IMR-90 (cell line): Measurements from ENCODE around the gene CRBN. TPM values are rescaled to one million over a fixed set of nuclear protein-coding genes. Genes with fewer than 3 reads are reported as not detected.

ENCODE experiments used
- ATAC-seq: fragments of 200-7000 bp; cut with Tn5 transposase; 2 replicates; pipeline ENCODE4 v1.9.1; 2020; ENCODE audit warnings: low read depth, mild to moderate bottlenecking, moderate library complexity
- BruUV-seq: library from RNA; stranded (reverse); fragments of 400-500 nt; replicated peaks from 2 replicates; lab custom pipeline; 2021; lab: Mats Ljungman, UMichigan
- CTCF ChIA-PET: fragments of 300-600 bp; formaldehyde crosslinking; extraction: SDS; loops from one replicate; lab custom pipeline; 2021; ENCODE audit warnings: antibody characterized with exemption; lab: Yijun Ruan, JAX
- POLR2A ChIA-PET: fragments of 300-600 bp; sonication (Branson Sonifier 250); formaldehyde crosslinking; loops from one replicate; lab custom pipeline; 2022; ENCODE audit warnings: antibody characterized with exemption; ENCODE audit not compliant: unreplicated experiment; lab: Charles Lee
- DNase-seq: peaks from one replicate; pipeline ENCODE4 v3.0.0; 2013
- H2AFZ ChIP-seq: replicated peaks from 2 replicates; pipeline ENCODE3; 2013; ENCODE audit warnings: low read length, mild to moderate bottlenecking; ENCODE audit not compliant: poor library complexity
- H2AK5ac ChIP-seq: 2 replicates; pipeline ENCODE4 v1.6.1; 2013; ENCODE audit warnings: low read depth, low read length, inconsistent platforms
- H2AK9ac ChIP-seq: replicated peaks from 2 replicates; pipeline ENCODE3; 2013; ENCODE audit warnings: mild to moderate bottlenecking, low read depth, low read length, moderate library complexity; ENCODE audit not compliant: poor library complexity
- H2BK120ac ChIP-seq: 2 replicates; pipeline ENCODE4 v1.6.1; 2013; ENCODE audit warnings: low read depth, low read length, inconsistent platforms
- H2BK15ac ChIP-seq: 3 replicates; pipeline ENCODE4 v1.6.1; 2013; ENCODE audit warnings: low read depth, low read length, inconsistent platforms
- H2BK20ac ChIP-seq: 2 replicates; pipeline ENCODE4 v1.6.1; 2013; ENCODE audit warnings: low read depth, mild to moderate bottlenecking, inconsistent platforms, low read length, moderate library complexity
- H2BK5ac ChIP-seq: 2 replicates; pipeline ENCODE4 v1.6.1; 2013; ENCODE audit warnings: mild to moderate bottlenecking, low read depth, low read length, inconsistent platforms; ENCODE audit not compliant: poor library complexity, severe bottlenecking
- H3K14ac ChIP-seq: replicated peaks from 2 replicates; pipeline ENCODE4 v1.6.1; 2013; ENCODE audit warnings: low read depth, low read length, inconsistent platforms
- H3K18ac ChIP-seq: 2 replicates; pipeline ENCODE4 v1.6.1; 2013; ENCODE audit warnings: low read depth, low read length, control low read depth
- H3K23ac ChIP-seq: 2 replicates; pipeline ENCODE4 v1.6.1; 2013; ENCODE audit warnings: low read depth, low read length, inconsistent platforms
- H3K27ac ChIP-seq: 2 replicates; pipeline ENCODE4 v1.5.1; 2013; ENCODE audit warnings: mild to moderate bottlenecking, control low read depth, low read length; ENCODE audit not compliant: insufficient read depth
- H3K27me3 ChIP-seq: 2 replicates; pipeline ENCODE4 v1.6.1; 2013; ENCODE audit warnings: low read length; ENCODE audit not compliant: control insufficient read depth, insufficient read depth
- H3K36me3 ChIP-seq: 2 replicates; pipeline ENCODE4 v1.6.1; 2013; ENCODE audit warnings: low read length, mixed read lengths; ENCODE audit not compliant: control insufficient read depth, insufficient read depth
- H3K4ac ChIP-seq: 2 replicates; pipeline ENCODE4 v1.6.1; 2013; ENCODE audit warnings: low read depth, low read length, inconsistent platforms
- H3K4me1 ChIP-seq: 2 replicates; pipeline ENCODE4 v1.6.1; 2013; ENCODE audit warnings: low read length, mixed read lengths; ENCODE audit not compliant: control insufficient read depth, insufficient read depth
- H3K4me2 ChIP-seq: 2 replicates; pipeline ENCODE4 v1.6.1; 2013; ENCODE audit warnings: low read depth, mild to moderate bottlenecking, control low read depth, low read length, moderate library complexity
- H3K4me3 ChIP-seq: 2 replicates; pipeline ENCODE4 v1.5.1; 2013; ENCODE audit warnings: low read depth, mild to moderate bottlenecking, control low read depth, low read length, moderate library complexity; ENCODE audit not compliant: insufficient read depth
- H3K56ac ChIP-seq: 2 replicates; pipeline ENCODE4 v1.6.1; 2013; ENCODE audit warnings: low read length, inconsistent platforms; ENCODE audit not compliant: insufficient read depth; ENCODE audit errors: extremely low read depth
- H3K79me1 ChIP-seq, 2 experiments: 2 replicates each; pipeline ENCODE4 v1.6.1; 2013; ENCODE audit warnings: low read length in 2 of 2, inconsistent platforms in 1 of 2, low read depth in 1 of 2
- H3K9ac ChIP-seq: 2 replicates; pipeline ENCODE4 v1.6.1; 2013; ENCODE audit warnings: low read depth, low read length, control low read depth
- H3K9me1 ChIP-seq: 2 replicates; pipeline ENCODE4 v1.6.1; 2013; ENCODE audit warnings: low read length, inconsistent platforms; ENCODE audit not compliant: insufficient read depth
- H3K9me3 ChIP-seq: 2 replicates; pipeline ENCODE4 v1.6.1; 2013; ENCODE audit warnings: low read length; ENCODE audit not compliant: control insufficient read depth, insufficient read depth
- H4K20me1 ChIP-seq: 2 replicates; pipeline ENCODE4 v1.6.1; 2013; ENCODE audit warnings: low read length, inconsistent platforms; ENCODE audit not compliant: insufficient read depth
- H4K5ac ChIP-seq: 2 replicates; pipeline ENCODE4 v1.6.1; 2013; ENCODE audit warnings: mild to moderate bottlenecking, low read depth, low read length, control low read depth
- H4K8ac ChIP-seq, 2 experiments: 2 replicates each; pipeline ENCODE4 v1.6.1; 2013; ENCODE audit warnings: low read depth in 2 of 2, low read length in 2 of 2, control low read depth in 1 of 2, inconsistent platforms in 1 of 2
- H4K91ac ChIP-seq: 2 replicates; pipeline ENCODE4 v1.6.1; 2013; ENCODE audit warnings: low read depth, low read length, inconsistent platforms; ENCODE audit not compliant: insufficient read depth
- CEBPB ChIP-seq: IDR thresholded peaks from 2 replicates; pipeline ENCODE4 v1.6.1; 2012; ENCODE audit warnings: low read depth, low read length, improper control_type of control experiment
- CHD1 ChIP-seq: IDR thresholded peaks from 2 replicates; pipeline ENCODE4 v1.6.1; 2012; ENCODE audit warnings: low read depth, low read length, improper control_type of control experiment
- MAZ ChIP-seq: IDR thresholded peaks from 2 replicates; pipeline ENCODE4 v1.6.1; 2012; ENCODE audit warnings: low read depth, mild to moderate bottlenecking, low read length, improper control_type of control experiment, moderate library complexity, borderline replicate concordance
- MXI1 ChIP-seq: IDR thresholded peaks from 2 replicates; pipeline ENCODE4 v1.6.1; 2012; ENCODE audit warnings: low read depth, mild to moderate bottlenecking, low read length, moderate library complexity, borderline replicate concordance
- POLR2A ChIP-seq: IDR thresholded peaks from 2 replicates; pipeline ENCODE4 v1.6.1; 2012; ENCODE audit warnings: mild to moderate bottlenecking, low read depth, low read length
- RAD21 ChIP-seq: IDR thresholded peaks from 2 replicates; pipeline ENCODE4 v1.6.1; 2012; ENCODE audit warnings: low read length, improper control_type of control experiment
- RCOR1 ChIP-seq: IDR thresholded peaks from 2 replicates; pipeline ENCODE4 v1.6.1; 2012; ENCODE audit warnings: mild to moderate bottlenecking, low read length, improper control_type of control experiment; ENCODE audit not compliant: insufficient replicate concordance
- RFX5 ChIP-seq: IDR thresholded peaks from 2 replicates; pipeline ENCODE4 v1.8.0; 2012; ENCODE audit warnings: low read depth, mild to moderate bottlenecking, low read length, moderate library complexity
- SMC3 ChIP-seq: fragments of 150-350 bp; IDR thresholded peaks from 2 replicates; pipeline ENCODE4 v1.6.1; 2016; ENCODE audit warnings: low read depth, mild to moderate bottlenecking, antibody characterized with exemption, low read length, moderate library complexity
- WGBS, 2 experiments: methylation state at CpG; one replicate each; pipeline versions ENCODE4 v1.1.5 to v1.1.7; 2013; ENCODE audit warnings: missing lambda C conversion rate in 2 of 2; ENCODE audit not compliant: insufficient read length in 1 of 2; ENCODE audit errors: extremely low coverage in 2 of 2; 5-methylcytosine and 5-hydroxymethylcytosine counted together
- dilution Hi-C: fragments of 300-500 bp; cut with HindIII; formaldehyde crosslinking; loops from one replicate; pipeline ENCODE4 v1.14.3; 2018; ENCODE audit warnings: low sequenced_read_pairs; ENCODE audit not compliant: unreplicated experiment
- in situ Hi-C: fragments of 300-500 bp; cut with MboI; formaldehyde crosslinking; loops from 3 replicates; pipeline ENCODE4 v1.14.3; 2019; ENCODE audit warnings: low sequenced_read_pairs, inconsistent platforms, mixed read lengths
- intact Hi-C: fragments of 100-400 bp; cut with micrococcal nuclease; formaldehyde crosslinking; loops from 2 replicates; pipeline ENCODE4 v1.10.0; 2022
- polyA plus RNA-seq, 3 experiments: library from polyadenylated mRNA; depleted of rRNA; stranded (reverse); fragments of >200 nt; gene quantifications; 2 replicates each; pipeline ENCODE4 v1.2.3, GENCODE V29; 2012; ENCODE audit warnings: low replicate concordance in 1 of 3
- total RNA-seq: library from RNA; depleted of rRNA; stranded (reverse); fragments of >200 nt; gene quantifications from 2 replicates; pipeline ENCODE4 v1.2.3, GENCODE V29; 2012
- TF ChIP-seq, protein P1 (sequence below): fragments of 150-350 bp; IDR thresholded peaks from 2 replicates; pipeline ENCODE4 v1.6.1; 2016; ENCODE audit warnings: low read depth, mild to moderate bottlenecking, low read length, moderate library complexity, borderline replicate concordance
- TF ChIP-seq, protein P2 (sequence below): conservative IDR thresholded peaks from 2 replicates; pipeline ENCODE4 v1.5.1; 2012; ENCODE audit warnings: mild to moderate bottlenecking, low read depth, low read length, improper control_type of control experiment
- TF ChIP-seq, protein P3 (sequence below): fragments of 150-350 bp; IDR thresholded peaks from 2 replicates; pipeline ENCODE4 v1.6.1; 2017; ENCODE audit warnings: mild to moderate bottlenecking, antibody characterized with exemption, low read length, low read depth

The CRBN gene
- total and polyA plus RNA-seq, 2 of the 4 experiments (the other 2 are of a cell fraction): 21.8 to 33.9 TPM

DNA sequence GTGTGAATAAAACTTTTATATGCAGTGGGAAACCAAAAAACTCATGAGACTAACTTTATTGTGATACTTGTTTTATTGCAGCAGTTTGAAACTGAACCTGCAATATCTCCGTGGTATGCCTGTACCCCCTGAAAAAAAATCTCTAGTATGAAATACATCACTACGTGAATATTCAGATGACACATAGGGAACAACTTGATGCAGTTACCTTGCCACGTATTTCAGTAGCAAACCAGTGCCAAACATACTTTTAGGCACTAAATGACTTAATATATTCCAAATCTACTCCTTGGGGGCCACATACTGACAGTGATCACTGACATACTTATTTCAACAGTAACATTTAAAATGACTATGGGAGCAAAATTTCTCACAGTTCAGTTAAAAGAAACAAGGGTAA lies 13.8 kb downstream of the CRBN start:
- H3K27ac ChIP-seq: no peak overlapping the region
- no peak overlapping the region for H3K56ac ChIP-seq
- H3K4me3 ChIP-seq: no peak overlapping the region
- ChIA-PET POLR2A (no interaction called here), CTCF (interaction anchor here (0.6 kb wide), 1 partner anchor 13 kb away, joined by 3 read pairs; no protein-coding TSS in a partner anchor)
- no peak overlapping the region for H2AFZ ChIP-seq
- no peak overlapping the region for H2BK15ac ChIP-seq
- TF ChIP-seq, protein P1, sequence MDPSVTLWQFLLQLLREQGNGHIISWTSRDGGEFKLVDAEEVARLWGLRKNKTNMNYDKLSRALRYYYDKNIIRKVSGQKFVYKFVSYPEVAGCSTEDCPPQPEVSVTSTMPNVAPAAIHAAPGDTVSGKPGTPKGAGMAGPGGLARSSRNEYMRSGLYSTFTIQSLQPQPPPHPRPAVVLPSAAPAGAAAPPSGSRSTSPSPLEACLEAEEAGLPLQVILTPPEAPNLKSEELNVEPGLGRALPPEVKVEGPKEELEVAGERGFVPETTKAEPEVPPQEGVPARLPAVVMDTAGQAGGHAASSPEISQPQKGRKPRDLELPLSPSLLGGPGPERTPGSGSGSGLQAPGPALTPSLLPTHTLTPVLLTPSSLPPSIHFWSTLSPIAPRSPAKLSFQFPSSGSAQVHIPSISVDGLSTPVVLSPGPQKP: no peak
- TF ChIP-seq CHD1 (no peak), SMC3 (no peak), RAD21 (no peak), MAZ (no peak), CEBPB (no peak), RFX5 (no peak), RCOR1 (no peak), POLR2A (no peak), MXI1 (no peak)
- TF ChIP-seq, protein P2, sequence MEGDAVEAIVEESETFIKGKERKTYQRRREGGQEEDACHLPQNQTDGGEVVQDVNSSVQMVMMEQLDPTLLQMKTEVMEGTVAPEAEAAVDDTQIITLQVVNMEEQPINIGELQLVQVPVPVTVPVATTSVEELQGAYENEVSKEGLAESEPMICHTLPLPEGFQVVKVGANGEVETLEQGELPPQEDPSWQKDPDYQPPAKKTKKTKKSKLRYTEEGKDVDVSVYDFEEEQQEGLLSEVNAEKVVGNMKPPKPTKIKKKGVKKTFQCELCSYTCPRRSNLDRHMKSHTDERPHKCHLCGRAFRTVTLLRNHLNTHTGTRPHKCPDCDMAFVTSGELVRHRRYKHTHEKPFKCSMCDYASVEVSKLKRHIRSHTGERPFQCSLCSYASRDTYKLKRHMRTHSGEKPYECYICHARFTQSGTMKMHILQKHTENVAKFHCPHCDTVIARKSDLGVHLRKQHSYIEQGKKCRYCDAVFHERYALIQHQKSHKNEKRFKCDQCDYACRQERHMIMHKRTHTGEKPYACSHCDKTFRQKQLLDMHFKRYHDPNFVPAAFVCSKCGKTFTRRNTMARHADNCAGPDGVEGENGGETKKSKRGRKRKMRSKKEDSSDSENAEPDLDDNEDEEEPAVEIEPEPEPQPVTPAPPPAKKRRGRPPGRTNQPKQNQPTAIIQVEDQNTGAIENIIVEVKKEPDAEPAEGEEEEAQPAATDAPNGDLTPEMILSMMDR: no peak
- TF ChIP-seq, protein P3, sequence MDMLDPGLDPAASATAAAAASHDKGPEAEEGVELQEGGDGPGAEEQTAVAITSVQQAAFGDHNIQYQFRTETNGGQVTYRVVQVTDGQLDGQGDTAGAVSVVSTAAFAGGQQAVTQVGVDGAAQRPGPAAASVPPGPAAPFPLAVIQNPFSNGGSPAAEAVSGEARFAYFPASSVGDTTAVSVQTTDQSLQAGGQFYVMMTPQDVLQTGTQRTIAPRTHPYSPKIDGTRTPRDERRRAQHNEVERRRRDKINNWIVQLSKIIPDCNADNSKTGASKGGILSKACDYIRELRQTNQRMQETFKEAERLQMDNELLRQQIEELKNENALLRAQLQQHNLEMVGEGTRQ: no peak
- no peak overlapping the region for H3K14ac ChIP-seq
- dilution Hi-C loops (no loop called here), intact Hi-C loops (no loop called here), in situ Hi-C loops (no loop called here)
- no peaks in the 10 kb centered on the region for H3K9me1 ChIP-seq
- no peak overlapping the region for H2AK9ac ChIP-seq
- DNase-seq (no peak), ATAC-seq (no peak)
- no peak overlapping the region for H3K9ac ChIP-seq
- H4K91ac ChIP-seq: no peak overlapping the region
- H3K23ac ChIP-seq: no peak overlapping the region
- H3K4me1 ChIP-seq: no peaks in the 10 kb centered on the region
- no peaks in the 10 kb centered on the region for H4K20me1 ChIP-seq
- H2AK5ac ChIP-seq: no peak overlapping the region
- H3K27me3 ChIP-seq: no peaks in the 10 kb centered on the region
- H3K9me3 ChIP-seq: no peaks in the 10 kb centered on the region
- no peak overlapping the region for H4K5ac ChIP-seq
- peaks cover 15% of the 10 kb centered on the region for H3K36me3 ChIP-seq
- no peak overlapping the region for H2BK20ac ChIP-seq
- BruUV-seq: no TSS peak
- H3K79me1 ChIP-seq: peaks cover 0 to 2% of the 10 kb centered on the region in 2 experiments; a peak in 1 of 4 replicates
- no CpG with 5 or more reads among the region's 3 CpGs for WGBS, 2 experiments
- no peak overlapping the region for H2BK5ac ChIP-seq
- no peak overlapping the region for H3K18ac ChIP-seq
- H2BK120ac ChIP-seq: no peak overlapping the region
- H3K4ac ChIP-seq: no peak overlapping the region
- no peak overlapping the region for H4K8ac ChIP-seq
- no peak overlapping the region for H3K4me2 ChIP-seq
